SK-N-SH treated with all-trans-retinoic acid at 6 μM for 48 hours (cell line): Measurements from ENCODE around the gene ENTPD2.

Experiments
- BACH2 ChIP-seq: fragments of 250-450 bp; sonication (Bioruptor Pico); IDR thresholded peaks from 2 replicates; pipeline ENCODE4 v1.9.0; 2021; ENCODE audit warnings: mild to moderate bottlenecking, borderline replicate concordance
- ESRRG ChIP-seq: fragments of 250-450 bp; sonication (Bioruptor Pico); IDR thresholded peaks from 2 replicates; pipeline ENCODE4 v1.6.1; 2021; ENCODE audit warnings: mild to moderate bottlenecking
- PATZ1 ChIP-seq: fragments of 250-450 bp; sonication (Bioruptor Pico); IDR thresholded peaks from 2 replicates; pipeline ENCODE4 v1.8.0; 2020; ENCODE audit warnings: mild to moderate bottlenecking, moderate library complexity, borderline replicate concordance
- POU6F1 ChIP-seq: fragments of 250-450 bp; sonication (Bioruptor Pico); IDR thresholded peaks from 2 replicates; pipeline ENCODE4 v1.8.0; 2021; ENCODE audit warnings: low read depth, mild to moderate bottlenecking, moderate library complexity, borderline replicate concordance
- RARB ChIP-seq: fragments of 250-450 bp; sonication (Bioruptor Pico); IDR thresholded peaks from 2 replicates; pipeline ENCODE4 v1.8.0; 2021; ENCODE audit warnings: mild to moderate bottlenecking, moderate library complexity
- ZC3H10 ChIP-seq: fragments of 250-450 bp; sonication (Bioruptor Pico); IDR thresholded peaks from 2 replicates; pipeline ENCODE4 v1.5.1; 2021; ENCODE audit warnings: mild to moderate bottlenecking, moderate library complexity
- ZFP3 ChIP-seq: fragments of 250-450 bp; sonication (Bioruptor Pico); IDR thresholded peaks from 2 replicates; pipeline ENCODE4 v1.5.0; 2020; ENCODE audit warnings: mild to moderate bottlenecking, moderate library complexity
- ZNF8 ChIP-seq: fragments of 450-650 bp; formaldehyde crosslinking; IDR thresholded peaks from 2 replicates; pipeline ENCODE4 v1.5.0; 2020; ENCODE audit warnings: mild to moderate bottlenecking, moderate library complexity

- TF ChIP-seq ZNF8 (CRISPR knock-in tag), result no peak
- no peak for TF ChIP-seq ZC3H10 (CRISPR knock-in tag)
- TF ChIP-seq ZFP3 (CRISPR knock-in tag), result no peak
- TF ChIP-seq ESRRG, result no peak
- no peak for TF ChIP-seq PATZ1 (CRISPR knock-in tag)
- TF ChIP-seq RARB, result no peak
- TF ChIP-seq POU6F1 (CRISPR knock-in tag), result no peak
- TF ChIP-seq BACH2 (CRISPR knock-in tag), result no peak
Observed at GRCh38 chr9:137000177-137000930, 53.5 kb downstream of the ENTPD2 start.
